ENCODE results near the gene PPP4R4.

Gene PPP4R4

DNA sequence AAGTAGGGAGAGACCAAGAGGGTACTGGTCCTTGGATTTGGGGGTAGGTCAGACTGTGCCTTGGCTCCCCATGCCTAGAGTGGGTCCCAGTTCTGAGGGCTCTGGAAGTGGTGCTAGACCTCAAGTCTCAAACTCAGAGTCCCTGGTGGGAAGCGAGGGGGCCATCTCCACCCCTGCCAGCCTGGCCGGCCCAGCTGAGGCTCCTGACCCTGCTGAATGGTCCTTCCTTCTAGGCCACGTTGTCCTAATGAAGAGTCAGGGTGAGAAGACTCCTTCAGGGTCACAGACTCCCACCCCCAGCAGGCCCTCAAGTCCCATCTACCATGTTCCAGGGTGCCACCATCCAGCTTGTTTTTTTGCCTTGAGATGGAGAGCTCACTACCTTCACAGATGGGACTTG lies 136.1 kb downstream of the PPP4R4 start:
- DNase-seq, result no peak

DNA sequence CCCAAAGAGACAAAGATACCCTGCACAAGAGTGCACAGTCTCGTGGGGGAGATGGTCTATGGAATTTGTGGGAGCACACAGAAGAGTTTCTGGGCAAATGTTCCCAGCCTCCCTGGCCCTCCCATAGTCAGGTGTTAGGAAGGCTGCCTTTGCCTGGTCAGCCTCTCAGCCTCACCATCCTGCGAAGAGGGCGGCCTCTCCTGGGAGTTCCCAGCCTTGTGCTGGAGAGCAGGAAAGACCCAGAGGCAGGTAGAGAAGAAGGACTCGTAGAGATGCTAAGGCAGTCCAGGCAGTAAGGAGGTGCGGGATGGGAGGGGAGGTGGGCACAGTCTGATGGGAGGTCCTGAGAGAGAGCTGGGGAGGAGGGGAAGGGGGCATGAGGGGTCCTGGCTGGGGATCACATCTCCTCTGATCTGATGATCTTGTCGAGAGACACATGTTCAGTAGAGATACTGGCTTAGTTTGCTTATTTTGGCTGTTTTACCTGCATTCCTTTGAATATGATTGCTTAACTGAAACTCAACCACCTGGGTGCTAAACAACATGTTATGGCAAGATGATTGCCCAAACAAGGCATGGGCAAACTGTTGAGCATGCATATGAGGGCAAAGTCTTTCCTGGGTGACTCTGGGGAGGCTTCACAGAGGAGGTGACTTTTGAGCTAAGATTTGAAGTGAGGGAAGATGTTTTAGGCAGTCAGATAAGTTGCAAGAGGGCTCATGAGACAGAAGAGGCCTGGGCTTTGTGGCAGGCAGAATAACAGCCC lies 138.5 kb downstream of the PPP4R4 start:
- DNase-seq, result no peak

DNA sequence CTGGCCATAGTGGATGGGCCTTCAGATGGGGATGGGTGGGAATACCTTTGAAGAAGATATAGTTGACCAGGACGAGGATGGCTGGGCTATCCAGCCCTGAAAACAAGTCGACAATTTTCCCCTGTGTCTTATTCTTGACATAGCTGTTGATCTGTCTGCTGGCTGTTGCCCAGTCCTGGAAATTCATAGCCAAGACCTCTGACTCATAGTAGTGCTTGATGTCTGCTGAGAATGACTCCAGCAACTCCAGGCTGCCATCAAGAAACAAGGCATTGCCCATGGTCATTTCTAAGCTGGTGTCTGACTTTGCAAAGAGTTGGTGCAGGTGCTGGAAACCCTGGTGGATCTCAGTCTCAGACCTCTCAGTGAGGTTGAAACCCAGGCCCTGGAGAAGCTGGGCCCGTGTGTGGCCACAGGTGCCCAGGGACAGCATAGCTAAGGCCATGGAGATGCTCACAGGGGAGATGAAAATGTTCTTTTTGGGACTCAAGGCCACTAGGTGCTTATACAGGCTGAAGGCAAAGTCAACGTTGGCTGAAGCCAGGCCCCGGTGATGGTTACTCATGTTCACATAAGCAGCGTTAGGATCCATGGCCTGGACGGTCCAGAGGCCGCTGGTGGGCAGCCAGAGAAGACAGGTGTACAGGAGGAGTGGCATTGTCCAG lies 140.0 kb downstream of the PPP4R4 start:
- no peak for DNase-seq

DNA sequence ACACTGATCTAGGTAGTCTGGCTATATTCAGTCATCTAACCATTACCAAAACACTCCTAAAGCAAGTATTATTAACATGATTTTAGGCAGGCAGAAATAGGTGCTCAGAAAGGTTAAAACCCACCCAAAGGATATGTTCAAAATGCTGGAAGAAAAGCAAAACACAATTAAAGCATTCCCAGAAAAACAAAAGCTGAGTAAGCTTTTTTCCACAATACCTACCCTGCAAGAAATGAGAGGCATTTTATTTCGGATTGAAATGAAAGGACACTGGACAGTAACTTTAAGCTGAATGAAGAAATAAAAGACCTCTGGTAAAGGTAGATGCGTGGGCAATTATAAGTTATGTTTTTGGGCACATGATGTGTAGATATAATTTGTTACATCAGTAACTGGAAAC lies 140.8 kb downstream of the PPP4R4 start:
- no peak for DNase-seq

DNA sequence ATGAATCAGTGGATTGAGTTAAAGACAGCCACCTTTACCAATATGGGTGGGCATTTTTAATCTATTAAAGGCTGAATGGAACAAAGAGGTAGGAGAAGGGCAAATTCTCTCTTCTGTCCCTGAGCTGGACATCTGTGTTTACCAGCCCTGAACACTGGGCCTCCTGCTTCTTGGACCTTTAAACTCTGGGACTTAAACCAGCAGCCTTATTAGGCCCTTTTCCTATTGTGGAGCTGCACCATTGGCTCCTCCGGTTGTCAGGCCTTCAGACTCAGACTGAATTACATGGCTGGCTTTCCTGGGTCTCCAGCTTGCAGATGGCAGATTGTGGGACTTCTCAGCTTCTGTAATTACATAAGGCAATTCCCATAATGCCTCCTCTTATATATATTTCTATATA lies 142.6 kb downstream of the PPP4R4 start:
- DNase-seq, result no peak

DNA sequence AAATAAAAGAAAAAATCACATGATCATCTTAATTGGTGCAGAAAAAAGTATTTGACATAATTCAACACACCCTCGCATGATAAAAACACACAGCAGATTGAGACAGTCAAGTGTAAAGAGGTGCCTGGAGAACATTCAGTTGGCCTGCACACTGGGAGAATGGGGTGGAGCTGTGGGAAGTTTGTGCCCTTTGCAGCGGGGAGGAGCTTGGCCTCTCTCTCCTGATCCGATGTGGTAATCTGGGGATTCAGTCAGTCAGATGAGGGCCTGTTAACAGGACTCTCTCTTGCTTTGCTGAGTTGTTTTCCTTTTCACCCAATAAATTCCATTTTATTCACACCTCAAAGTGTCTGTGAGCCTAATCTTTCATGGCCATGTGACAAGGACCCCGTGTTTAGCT lies 143.1 kb downstream of the PPP4R4 start:
- DNase-seq, result no peak

DNA sequence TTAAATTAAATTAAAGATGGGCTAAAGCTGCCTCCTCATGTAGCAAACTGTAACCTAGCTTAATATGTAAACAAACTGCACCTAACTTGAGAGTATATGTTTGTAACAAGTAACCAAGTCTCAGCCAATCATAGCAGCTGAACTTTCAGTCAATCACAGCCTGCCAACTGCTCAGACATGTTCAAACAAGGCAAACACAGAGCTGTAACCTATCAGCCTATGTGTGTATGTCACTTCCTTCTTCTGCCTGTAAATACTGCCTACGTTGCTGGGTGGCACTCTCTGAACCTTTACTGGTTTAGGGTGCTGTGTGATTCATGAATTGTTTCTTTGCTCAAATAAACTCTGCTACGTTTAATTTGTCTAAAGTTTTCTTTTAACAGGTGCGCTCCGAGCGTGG lies 146.1 kb downstream of the PPP4R4 start:
- no peak for DNase-seq

DNA sequence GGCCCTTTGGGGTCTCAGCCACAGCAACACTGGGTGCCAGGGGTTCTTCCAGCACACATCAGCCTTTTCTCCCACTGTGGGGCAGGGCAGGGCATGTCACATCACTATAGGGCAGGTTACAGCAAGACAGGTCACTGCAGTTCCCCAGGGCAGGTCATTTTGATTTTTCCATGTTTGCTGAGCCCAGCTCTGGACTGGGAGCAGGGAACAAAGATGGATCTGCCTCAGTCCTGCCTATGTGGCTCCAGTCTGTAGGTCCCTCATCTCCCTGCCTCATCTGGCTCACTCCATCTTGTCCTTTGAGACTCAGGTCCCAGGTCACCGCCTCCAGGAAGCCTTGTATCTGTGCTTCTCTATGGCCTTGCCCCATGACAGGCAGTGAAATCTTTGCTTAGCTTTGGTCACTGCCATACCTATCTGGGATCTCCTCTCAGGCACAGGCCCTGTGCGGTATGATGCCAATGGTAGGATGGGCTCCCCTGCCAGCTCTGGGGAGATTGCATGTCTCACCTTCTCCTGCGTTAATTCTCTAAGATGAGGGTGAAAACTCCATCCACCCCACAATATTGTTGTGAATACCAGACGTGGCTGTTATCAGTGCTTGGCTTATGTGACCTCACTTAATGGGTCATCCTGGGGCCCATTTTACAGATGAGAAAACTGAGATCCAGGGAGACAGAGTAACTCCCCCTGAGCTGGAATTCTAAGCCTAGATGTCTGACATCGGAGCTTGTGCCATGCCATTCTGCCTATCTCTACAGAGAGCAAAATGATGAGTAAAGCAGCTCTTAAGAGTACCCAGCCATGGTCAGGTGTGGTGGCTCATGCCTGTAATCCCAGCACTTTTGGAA lies 147.5 kb downstream of the PPP4R4 start:
- DNase-seq, result no peak

DNA sequence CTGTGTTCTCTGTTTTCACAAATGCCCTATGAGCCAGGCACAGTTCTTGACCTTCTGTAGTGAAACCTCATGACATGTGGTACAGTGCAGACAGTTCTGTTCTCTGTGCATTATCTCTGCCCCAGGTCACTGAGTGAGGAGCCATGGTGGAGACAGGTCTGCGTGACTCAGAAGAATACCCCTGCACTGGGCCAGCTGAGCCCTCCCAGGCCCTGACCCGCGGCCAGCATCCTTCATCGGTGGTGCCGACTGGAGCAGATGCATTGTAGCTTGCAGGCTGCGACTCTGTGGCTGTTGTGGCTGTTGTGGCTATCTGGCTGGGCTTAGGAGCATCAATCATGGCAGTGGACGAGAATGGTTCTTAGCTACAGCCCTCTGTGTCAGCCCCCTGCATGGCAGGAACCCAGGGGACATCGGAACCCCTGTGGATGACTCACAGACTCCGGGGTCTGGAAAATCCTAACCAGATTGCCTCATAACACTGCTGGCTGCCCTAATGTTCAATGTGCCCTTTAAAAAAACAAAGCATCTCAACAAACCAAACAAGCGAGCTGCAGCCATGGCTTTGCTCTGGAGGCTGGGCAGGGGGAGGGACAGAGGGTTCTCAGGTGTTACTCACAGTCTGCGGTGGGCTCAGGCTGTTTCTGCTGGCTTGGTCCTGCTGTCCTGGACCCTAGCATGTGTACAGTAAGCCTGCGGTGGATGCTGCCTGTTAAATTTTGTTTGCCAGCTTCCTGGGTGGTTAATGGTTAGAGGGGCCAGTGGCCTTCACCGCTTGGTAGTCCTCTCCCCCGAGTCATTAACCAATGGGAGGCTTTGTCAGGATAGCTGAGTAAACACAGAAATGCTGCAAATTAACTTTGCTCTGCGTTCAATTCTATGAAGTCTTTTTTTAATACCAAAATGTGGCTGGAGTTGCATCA lies 148.8 kb downstream of the PPP4R4 start, which contains the start of gene SERPINA6:
Gene SERPINA6 (minus strand): TSS at position 689 of the 923 bp plus-strand sequence. CDS start 8,688 bp downstream, outside the sequence.
- DNase-seq, result no peak

DNA sequence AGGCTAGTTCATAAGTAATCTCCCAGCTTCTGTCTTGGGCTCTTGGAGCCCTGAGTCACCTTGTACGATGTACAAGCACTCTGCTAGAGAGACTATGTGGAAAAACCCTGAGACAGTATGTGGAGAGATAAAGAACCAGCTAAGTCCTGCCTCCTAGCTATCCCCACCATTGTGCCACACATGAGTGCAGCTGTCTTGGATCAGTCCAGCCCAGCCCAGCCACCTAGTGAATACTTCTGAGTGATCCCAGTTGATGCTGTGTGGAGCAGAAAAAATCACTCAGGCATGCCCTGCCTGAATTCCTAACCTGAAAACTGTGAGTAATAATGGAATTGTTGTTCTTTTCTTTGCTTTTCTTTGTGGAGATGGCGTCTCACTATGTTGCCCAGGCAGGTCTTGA lies 154.1 kb downstream of the PPP4R4 start:
- DNase-seq, result no peak
